Activated CD4-positive, alpha-beta T cell treated with anti-CD3 and anti-CD28 coated beads, Interleukin-2, amount 50 U/mL, for 4 hours (primary cell): Measurements from ENCODE around the gene BHLHE23.

Experiments used
- DNase-seq, 2 experiments: peaks; one replicate each; pipeline ENCODE4 v3.0.0-alpha.2; 2020

Gene BHLHE23

GRCh38 chr20:62958388-62959100 lies 48.2 kb downstream of the BHLHE23 start:
- no peak for DNase-seq

- no peak for DNase-seq
Observed at GRCh38 chr20:62957136-62958117, 49.3 kb downstream of the BHLHE23 start.

GRCh38 chr20:62956387-62957135 lies 50.2 kb downstream of the BHLHE23 start:
- no peak for DNase-seq
